NCI-H146 treated with DMSO at 0.1 percent for 48 hours (cell line): Measurements from ENCODE around the gene WDR1.

Experiments
- DNase-seq: peaks from one replicate; lab custom pipeline; 2025; ENCODE audit not compliant: unreplicated experiment; lab: John Stamatoyannopoulos, UW

Gene WDR1

GRCh38 chr4:10087152-10087791, 29.3 kb downstream of the WDR1 start:
- DNase-seq = no peak

- DNase-seq = no peak
These were observed 30.0 kb downstream of the WDR1 start for GRCh38 chr4:10086506-10087120.

GRCh38 chr4:10085828-10086505, 30.6 kb downstream of the WDR1 start:
- DNase-seq = no peak

- no peak for DNase-seq
These were observed 31.2 kb downstream of the WDR1 start for GRCh38 chr4:10085386-10085785.

- no peak for DNase-seq
These were observed 31.8 kb downstream of the WDR1 start for GRCh38 chr4:10084651-10085358.

- no peak for DNase-seq
These were observed 32.5 kb downstream of the WDR1 start for GRCh38 chr4:10083861-10084641.

- DNase-seq = no peak
These were observed 33.2 kb downstream of the WDR1 start for GRCh38 chr4:10083331-10083771.

GRCh38 chr4:10082459-10083272, 33.9 kb downstream of the WDR1 start:
- DNase-seq = no peak

- no peak for DNase-seq
These were observed 34.6 kb downstream of the WDR1 start for GRCh38 chr4:10082047-10082446.

GRCh38 chr4:10081218-10081606, 35.4 kb downstream of the WDR1 start:
- DNase-seq = no peak

- no peak for DNase-seq
These were observed 35.9 kb downstream of the WDR1 start for GRCh38 chr4:10080589-10081217.

- DNase-seq = no peak
These were observed 36.5 kb downstream of the WDR1 start for GRCh38 chr4:10079912-10080588.

GRCh38 chr4:10079256-10079655, 37.3 kb downstream of the WDR1 start:
- DNase-seq = no peak

GRCh38 chr4:10078481-10079233, 37.9 kb downstream of the WDR1 start:
- DNase-seq = no peak

- no peak for DNase-seq
These were observed 38.9 kb downstream of the WDR1 start for GRCh38 chr4:10077483-10078335.

- no peak for DNase-seq
These were observed 39.5 kb downstream of the WDR1 start for GRCh38 chr4:10077076-10077475.

- DNase-seq = no peak
These were observed 40.6 kb downstream of the WDR1 start for GRCh38 chr4:10075953-10076391.
